Stimulated activated effector memory CD8-positive, alpha-beta T cell treated with anti-CD3 and anti-CD28 coated beads, Interleukin-12 subunit alpha, Interleukin-12 subunit beta, amount 100 ng/mL, for 72 hours (primary cell): ENCODE measurements around the gene PTPRQ.

Experiments
- ATAC-seq: fragments of 150-1000 bp; cut with Tn5 transposase; 2 replicates; pipeline ENCODE4 v1.10.0; 2021
- DNase-seq, 2 donors: peaks; one replicate each; pipeline ENCODE4 v3.0.0; 2021 to 2022; ENCODE audit warnings: low spot score in 2 of 2
- H3K27ac Mint-ChIP-seq: one replicate; pipeline ENCODE4 v1.8.0; 2022; ENCODE audit warnings: mild to moderate bottlenecking, mixed read lengths
- H3K36me3 Mint-ChIP-seq: one replicate; pipeline ENCODE4 v1.8.0; 2022; ENCODE audit warnings: mild to moderate bottlenecking, mixed read lengths
- H3K4me1 Mint-ChIP-seq: one replicate; pipeline ENCODE4 v1.8.0; 2022; ENCODE audit warnings: mixed read lengths
- H3K4me3 Mint-ChIP-seq: one replicate; pipeline ENCODE4 v1.8.0; 2022; ENCODE audit warnings: mild to moderate bottlenecking, mixed read lengths
- H3K9me3 Mint-ChIP-seq: one replicate; pipeline ENCODE4 v1.8.0; 2022; ENCODE audit warnings: mixed read lengths

Gene PTPRQ

GRCh38 chr12:80708259-80708974 lies 264.4 kb downstream of the PTPRQ start:
- H3K36me3 Mint-ChIP-seq = no peaks in the 10 kb centered on the region
- no peak for DNase-seq
- H3K4me3 Mint-ChIP-seq = no peak overlapping the region
- H3K27ac Mint-ChIP-seq = no peak overlapping the region
- ATAC-seq = no peak
- no peaks in the 10 kb centered on the region for H3K4me1 Mint-ChIP-seq
- peaks cover 3% of the 10 kb centered on the region for H3K9me3 Mint-ChIP-seq

DNA sequence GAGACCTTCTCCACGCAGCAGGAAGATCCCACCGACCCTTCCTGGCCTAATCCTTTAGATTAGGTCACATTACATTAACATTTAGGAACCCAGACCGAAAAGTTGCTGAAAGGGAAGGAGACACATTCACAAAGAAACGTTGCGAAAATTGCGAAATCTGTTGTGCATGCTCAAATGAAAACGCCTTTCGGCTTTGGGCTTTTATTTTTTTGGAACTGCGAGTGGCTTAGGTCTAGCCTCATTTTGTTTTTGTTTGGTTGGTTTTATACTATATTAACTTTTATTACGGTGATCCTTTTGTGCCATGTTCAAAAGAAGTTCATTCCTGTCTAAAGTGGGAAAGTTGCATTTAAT lies 264.9 kb downstream of the PTPRQ start:
- Mint-ChIP-seq H3K4me3 (no peak overlapping the region), H3K27ac (no peak overlapping the region), H3K36me3 (no peaks in the 10 kb centered on the region), H3K9me3 (peaks cover 5% of the 10 kb centered on the region), H3K4me1 (no peaks in the 10 kb centered on the region)
- ATAC-seq = no peak
- DNase-seq = no peak

- no peaks in the 10 kb centered on the region for H3K36me3 Mint-ChIP-seq
- DNase-seq (no peak), ATAC-seq (no peak)
- no peak overlapping the region for H3K4me3 Mint-ChIP-seq
- H3K4me1 Mint-ChIP-seq = no peaks in the 10 kb centered on the region
- peaks cover 8% of the 10 kb centered on the region for H3K9me3 Mint-ChIP-seq
- H3K27ac Mint-ChIP-seq = no peak overlapping the region
Observed at GRCh38 chr12:80709811-80710726, 266.0 kb downstream of the PTPRQ start.

DNA sequence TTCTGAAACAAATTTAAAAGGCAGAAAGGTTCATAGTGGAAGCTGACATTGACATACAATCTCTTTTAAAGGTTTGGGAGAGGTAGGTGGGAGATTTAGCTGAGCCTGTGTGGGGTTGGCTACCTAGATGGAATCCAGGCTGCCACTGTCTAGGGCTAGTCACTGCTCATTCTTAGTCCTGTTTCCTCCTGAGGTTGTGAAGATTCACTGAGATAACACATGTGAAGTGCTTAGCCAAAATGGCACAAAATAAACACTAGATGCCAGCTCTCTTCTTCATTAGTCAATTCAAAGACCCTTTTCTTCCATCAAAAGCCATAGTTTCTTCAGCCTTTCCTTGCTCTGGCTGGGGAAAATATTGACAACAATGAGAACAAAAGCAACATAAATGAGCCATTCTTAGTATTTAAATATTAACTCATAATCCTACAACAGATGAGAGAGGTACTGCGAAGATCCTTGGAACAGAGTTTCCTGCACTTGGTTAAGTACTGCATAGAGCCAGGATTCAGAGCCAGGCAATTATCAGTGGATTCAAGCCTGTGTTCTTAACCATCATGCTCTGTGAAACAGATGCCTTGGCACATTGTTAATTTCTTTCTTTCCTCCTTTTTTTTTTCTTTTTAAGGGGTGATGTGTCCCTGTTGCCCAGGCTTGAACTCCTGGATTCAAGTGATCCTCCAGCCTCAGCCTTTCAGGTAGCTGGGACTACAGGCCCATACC lies 266.9 kb downstream of the PTPRQ start:
- no peak for DNase-seq
- ATAC-seq = no peak
- Mint-ChIP-seq H3K4me3 (no peak overlapping the region), H3K36me3 (no peaks in the 10 kb centered on the region), H3K9me3 (peaks cover 8% of the 10 kb centered on the region), H3K4me1 (no peaks in the 10 kb centered on the region), H3K27ac (no peak overlapping the region)

DNA sequence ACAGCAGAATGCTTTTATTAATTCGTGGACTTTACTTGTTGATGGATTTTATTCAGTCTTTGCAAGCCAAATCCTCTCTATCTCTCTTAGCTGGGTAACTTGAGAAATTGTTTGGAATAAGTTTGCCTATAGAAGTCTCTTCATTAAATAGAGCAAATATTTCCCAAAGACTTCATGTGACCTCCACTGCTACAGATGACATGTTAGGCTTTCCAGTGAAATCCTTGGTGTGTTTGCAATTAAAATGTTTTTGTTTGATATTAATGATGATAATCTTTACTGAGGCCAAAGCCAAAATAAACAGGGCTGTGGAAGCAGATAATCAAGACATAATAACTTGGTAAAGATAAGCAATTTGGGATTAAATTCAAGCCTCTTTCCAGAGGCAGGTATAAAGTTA lies 267.8 kb downstream of the PTPRQ start:
- Mint-ChIP-seq H3K4me3 (no peak overlapping the region), H3K36me3 (no peaks in the 10 kb centered on the region), H3K4me1 (no peaks in the 10 kb centered on the region), H3K27ac (no peak overlapping the region), H3K9me3 (peaks cover 8% of the 10 kb centered on the region)
- DNase-seq (no peak), ATAC-seq (no peak)

DNA sequence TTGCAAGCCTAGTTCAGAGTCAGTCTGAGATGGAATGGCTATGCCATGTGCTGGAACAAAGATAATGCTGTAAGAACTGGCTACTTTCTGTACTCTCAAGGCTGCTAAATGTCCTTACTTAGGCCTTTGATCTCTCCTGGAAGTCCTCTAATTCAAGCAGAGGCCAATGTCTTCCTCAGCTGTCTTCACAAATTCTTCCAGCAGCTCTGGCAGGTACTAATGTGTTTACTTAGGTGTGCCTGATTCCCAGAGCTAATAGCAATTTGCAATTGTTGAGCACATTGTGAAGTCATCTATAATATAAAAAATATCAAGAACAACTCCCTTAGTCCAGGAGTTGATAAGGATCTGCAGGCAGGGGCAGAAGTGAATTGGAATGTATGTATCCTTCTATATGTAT lies 268.8 kb downstream of the PTPRQ start:
- Mint-ChIP-seq H3K36me3 (no peaks in the 10 kb centered on the region), H3K9me3 (peaks cover 8% of the 10 kb centered on the region), H3K27ac (no peak overlapping the region), H3K4me3 (no peak overlapping the region), H3K4me1 (no peaks in the 10 kb centered on the region)
- ATAC-seq (no peak), DNase-seq (no peak)

DNA sequence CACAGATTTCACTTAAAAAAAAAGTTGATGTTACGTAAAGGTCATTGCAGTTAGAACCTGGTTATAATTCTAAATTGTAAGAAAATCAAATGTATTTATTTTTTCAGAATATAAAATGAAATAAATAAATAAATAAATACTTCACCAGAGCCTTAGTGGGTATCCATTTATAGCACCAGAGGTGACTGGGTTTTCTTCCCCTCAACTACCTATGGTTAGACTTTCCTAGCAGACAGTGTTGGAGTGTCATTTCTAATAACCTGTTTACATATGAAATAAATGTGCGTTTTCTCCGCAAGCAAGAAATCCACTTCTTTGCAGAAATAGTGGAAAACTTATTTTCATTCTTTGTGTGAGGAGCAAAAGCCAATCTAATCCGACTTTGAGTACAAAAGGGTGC lies 269.4 kb downstream of the PTPRQ start:
- H3K27ac Mint-ChIP-seq = no peak overlapping the region
- DNase-seq (no peak), ATAC-seq (no peak)
- H3K9me3 Mint-ChIP-seq = peaks cover 8% of the 10 kb centered on the region
- no peaks in the 10 kb centered on the region for H3K4me1 Mint-ChIP-seq
- H3K4me3 Mint-ChIP-seq = no peak overlapping the region
- H3K36me3 Mint-ChIP-seq = no peaks in the 10 kb centered on the region

GRCh38 chr12:80714055-80714454 lies 270.0 kb downstream of the PTPRQ start:
- Mint-ChIP-seq H3K27ac (no peak overlapping the region), H3K36me3 (no peaks in the 10 kb centered on the region), H3K9me3 (peaks cover 8% of the 10 kb centered on the region), H3K4me1 (no peaks in the 10 kb centered on the region), H3K4me3 (no peak overlapping the region)
- ATAC-seq (no peak), DNase-seq (no peak)

GRCh38 chr12:80714846-80715245 lies 270.8 kb downstream of the PTPRQ start:
- Mint-ChIP-seq H3K9me3 (peaks cover 8% of the 10 kb centered on the region), H3K27ac (no peak overlapping the region), H3K4me3 (no peak overlapping the region), H3K4me1 (no peaks in the 10 kb centered on the region), H3K36me3 (no peaks in the 10 kb centered on the region)
- ATAC-seq (no peak), DNase-seq (no peak)

DNA sequence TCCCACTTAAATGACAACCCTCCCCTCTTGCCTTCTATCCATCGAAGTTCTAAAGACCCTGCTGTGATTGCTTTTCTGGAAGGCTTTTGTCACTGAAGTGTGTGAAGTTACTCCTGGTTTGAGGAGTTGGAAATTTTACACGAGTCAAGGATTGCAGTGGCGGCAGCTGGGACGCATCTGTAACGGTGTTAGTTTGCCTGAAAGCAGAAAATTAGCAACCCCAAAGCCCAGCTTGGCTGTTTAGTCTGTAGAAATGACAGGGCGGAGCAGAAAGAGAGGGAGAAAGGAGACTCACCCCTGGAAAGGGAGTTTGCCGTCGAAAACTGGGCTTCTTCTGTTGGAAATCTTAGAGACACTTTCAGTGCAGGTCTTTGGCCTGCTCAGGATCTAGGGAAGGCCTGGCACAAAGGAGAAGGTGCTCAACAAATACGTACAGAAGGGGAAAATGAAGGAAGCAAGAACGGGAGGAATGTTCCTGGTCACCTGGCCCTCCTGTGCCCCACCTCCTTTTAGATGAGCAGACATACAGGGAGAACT lies 271.7 kb downstream of the PTPRQ start:
- no peak for ATAC-seq
- Mint-ChIP-seq H3K27ac (no peak overlapping the region), H3K4me1 (no peaks in the 10 kb centered on the region)

DNA sequence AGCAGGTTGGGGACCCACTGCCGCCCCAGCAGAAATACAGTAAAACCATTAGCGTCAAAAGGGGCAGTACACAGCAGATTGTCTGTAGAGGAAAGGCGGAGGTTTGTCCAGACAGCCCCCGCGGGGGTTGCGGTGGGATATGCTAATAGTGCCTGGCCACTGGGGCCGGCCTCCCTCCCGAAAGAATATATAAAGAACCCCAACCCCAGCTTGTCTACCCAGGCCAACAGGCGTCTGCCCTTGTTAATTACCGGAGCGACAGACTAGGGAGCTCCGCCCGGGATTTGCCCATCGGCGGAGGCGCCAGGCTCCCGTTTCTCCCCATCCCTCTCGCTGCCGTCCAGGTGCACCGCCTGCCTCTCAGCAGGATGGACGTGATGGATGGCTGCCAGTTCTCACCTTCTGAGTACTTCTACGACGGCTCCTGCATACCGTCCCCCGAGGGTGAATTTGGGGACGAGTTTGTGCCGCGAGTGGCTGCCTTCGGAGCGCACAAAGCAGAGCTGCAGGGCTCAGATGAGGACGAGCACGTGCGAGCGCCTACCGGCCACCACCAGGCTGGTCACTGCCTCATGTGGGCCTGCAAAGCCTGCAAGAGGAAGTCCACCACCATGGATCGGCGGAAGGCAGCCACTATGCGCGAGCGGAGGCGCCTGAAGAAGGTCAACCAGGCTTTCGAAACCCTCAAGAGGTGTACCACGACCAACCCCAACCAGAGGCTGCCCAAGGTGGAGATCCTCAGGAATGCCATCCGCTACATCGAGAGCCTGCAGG lies 272.8 kb downstream of the PTPRQ start, which contains the start of gene MYF5:
Gene MYF5 (plus strand): TSS at position 217 of the 774 bp plus-strand sequence. CDS start 152 bp downstream, at position 369.
- Mint-ChIP-seq H3K4me3 (no peak within 1 kb of the TSS), H3K36me3 (no peaks in the 10 kb centered on the region), H3K27ac (no peak within 1 kb of the TSS), H3K4me1 (no peaks in the 10 kb centered on the region), H3K9me3 (peaks cover 6% of the 10 kb centered on the region)
- DNase-seq (no peak), ATAC-seq (peak; percentile 21)

More for the DNA sequence above, 271.7 kb downstream of the PTPRQ start:
- no peaks in the 10 kb centered on the region for H3K36me3 Mint-ChIP-seq
- H3K9me3 Mint-ChIP-seq = peaks cover 6% of the 10 kb centered on the region
- H3K4me3 Mint-ChIP-seq = no peak overlapping the region
- no peak for DNase-seq

GRCh38 chr12:80717856-80718255 lies 273.8 kb downstream of the PTPRQ start:
- no peaks in the 10 kb centered on the region for H3K36me3 Mint-ChIP-seq
- H3K4me3 Mint-ChIP-seq = no peak overlapping the region
- H3K4me1 Mint-ChIP-seq = no peaks in the 10 kb centered on the region
- ATAC-seq = no peak
- H3K9me3 Mint-ChIP-seq = peaks cover 6% of the 10 kb centered on the region
- no peak overlapping the region for H3K27ac Mint-ChIP-seq
- DNase-seq = no peak

GRCh38 chr12:80720516-80720915 lies 276.5 kb downstream of the PTPRQ start:
- H3K4me1 Mint-ChIP-seq = no peaks in the 10 kb centered on the region
- no peak for DNase-seq
- no peaks in the 10 kb centered on the region for H3K36me3 Mint-ChIP-seq
- no peak for ATAC-seq
- no peak overlapping the region for H3K4me3 Mint-ChIP-seq
- no peak overlapping the region for H3K27ac Mint-ChIP-seq
- H3K9me3 Mint-ChIP-seq = no peaks in the 10 kb centered on the region

- Mint-ChIP-seq H3K9me3 (no peaks in the 10 kb centered on the region), H3K4me3 (no peak overlapping the region), H3K4me1 (no peaks in the 10 kb centered on the region), H3K36me3 (no peaks in the 10 kb centered on the region), H3K27ac (no peak overlapping the region)
- no peak for ATAC-seq
- DNase-seq = no peak
Observed at GRCh38 chr12:80721326-80721725, 277.3 kb downstream of the PTPRQ start.
